Anterior cingulate cortex (tissue), 58 donors: ENCODE measurements around the gene PEX7.
"Not testable (repeated sequence)": the region's sequence is repeated elsewhere in the genome, so short reads cannot be mapped to it uniquely, and the experiment has no call there.

Experiments used
- DNase-seq, 58 donors: peaks; one replicate each; lab custom pipeline; 2025; lab: John Stamatoyannopoulos, UW

Gene PEX7

DNA sequence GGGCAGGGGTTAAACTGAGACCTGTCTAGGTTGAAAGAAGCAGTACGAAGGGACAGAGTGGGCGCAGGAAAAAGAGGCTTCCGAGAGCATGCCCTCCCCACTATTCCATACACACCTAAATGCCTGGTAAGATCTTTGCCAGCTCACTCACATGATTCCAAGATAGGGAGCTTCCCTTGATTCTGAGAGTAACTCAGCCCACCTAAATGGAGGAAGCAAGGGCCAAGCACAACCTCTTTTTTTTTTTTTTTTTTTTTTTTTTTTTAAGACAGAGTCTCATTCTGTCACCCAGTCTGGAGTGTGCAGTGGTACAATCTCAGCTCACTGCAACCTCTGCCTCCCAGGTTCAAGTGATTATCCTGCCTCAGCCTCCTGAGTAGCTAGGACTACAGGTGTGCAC is 33.0 kb upstream of the PEX7 start:
- not testable (repeated sequence) for DNase-seq

DNA sequence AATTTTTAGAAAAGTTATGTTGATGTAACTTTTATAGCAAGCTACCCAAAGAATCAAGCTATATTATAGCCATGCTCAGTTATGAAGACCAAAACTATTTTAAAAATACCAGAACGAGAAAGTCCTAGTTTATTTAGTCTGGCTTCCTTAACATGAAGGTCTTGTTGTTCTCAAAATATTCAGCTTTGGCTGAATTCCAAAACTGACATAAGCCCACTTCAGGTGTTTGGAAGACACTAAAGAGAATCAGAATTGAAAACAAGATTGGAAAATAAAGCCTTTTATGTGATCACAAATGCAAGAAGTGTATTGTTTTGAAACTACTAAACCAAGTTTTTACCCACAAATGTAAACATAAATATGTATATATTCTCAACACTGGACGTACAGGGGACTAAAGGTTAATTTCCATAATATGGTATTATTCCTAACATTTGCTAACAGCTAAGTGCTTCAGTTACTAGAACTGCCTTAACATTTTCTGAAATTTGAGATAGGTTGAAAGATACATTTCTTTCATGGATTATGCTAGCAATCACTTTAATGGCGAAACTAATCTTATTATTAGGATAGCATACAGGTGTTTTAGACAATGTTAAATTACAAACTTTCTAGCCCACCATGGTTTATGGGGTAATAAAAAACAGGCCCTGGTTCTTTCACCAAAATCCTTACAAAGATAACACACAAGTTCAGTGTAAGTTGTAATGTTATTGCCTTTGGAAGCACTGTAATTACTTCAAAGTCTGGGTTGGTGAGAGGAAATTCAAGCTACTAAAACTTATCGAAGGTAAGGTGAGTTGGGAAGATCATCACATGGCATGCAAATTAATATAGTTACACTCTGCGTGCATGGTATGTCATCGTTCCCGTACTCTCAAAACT is 31.7 kb upstream of the PEX7 start:
- DNase-seq: no peak

DNA sequence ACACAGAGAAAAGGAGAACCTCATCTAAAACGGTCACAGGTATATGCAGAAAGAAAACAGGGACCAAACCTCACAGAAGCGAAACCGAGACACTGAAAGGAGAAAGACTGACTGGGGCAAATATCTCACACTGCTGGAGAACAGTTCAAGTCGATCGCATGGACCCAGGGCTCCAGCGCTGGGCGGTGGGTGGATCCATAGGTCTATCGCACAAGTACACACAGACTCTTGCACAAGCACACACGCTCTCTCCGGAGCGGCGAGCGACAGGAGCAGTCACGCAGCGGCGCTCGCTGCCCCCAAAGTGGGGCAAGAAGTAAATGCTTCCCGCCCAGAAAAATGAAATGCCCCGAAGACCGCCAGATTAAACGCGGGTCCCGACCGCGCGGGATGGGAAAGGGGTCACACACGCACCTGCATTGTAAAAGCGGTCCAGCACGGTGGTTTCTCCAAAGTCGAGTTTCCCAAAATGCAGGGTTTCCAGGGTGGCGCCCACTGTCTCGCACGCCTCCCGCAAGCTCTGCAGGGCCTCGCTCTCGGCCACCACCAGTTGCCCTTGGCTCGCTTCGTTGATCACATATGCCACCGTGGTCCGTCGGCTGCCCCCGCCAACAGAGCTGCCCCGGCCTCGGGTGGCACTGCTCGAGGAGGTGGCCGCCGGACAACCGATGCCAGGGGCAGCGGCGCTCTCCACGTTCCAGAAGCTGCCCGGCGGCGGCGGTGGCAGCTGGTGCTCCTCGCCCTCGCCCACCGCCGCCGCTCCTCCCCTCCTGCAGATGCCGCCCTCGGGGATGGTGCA is 30.9 kb upstream of the PEX7 start:
- peak in 44 of 58 donors; percentile 7 to 74 (median 34) for DNase-seq

DNA sequence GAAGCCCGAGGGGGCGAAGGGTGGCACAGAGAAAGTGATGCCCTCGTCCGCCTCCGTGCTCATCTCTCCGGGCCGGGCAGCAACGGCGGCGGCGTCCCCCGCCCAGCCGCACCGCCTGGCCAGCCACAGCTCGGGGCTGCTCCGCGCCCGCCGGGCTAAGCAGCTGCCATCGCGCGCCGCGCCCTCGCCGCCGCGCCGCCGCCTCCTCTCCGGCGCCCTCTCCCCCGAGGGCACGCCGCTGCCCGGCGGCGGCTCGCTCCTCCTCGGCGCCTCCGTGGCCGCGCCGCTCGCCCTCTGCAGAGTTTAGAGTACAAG is 30.3 kb upstream of the PEX7 start:
- DNase-seq: peak in 3 of 58 donors; percentile 38 to 76 (median 49)

DNA sequence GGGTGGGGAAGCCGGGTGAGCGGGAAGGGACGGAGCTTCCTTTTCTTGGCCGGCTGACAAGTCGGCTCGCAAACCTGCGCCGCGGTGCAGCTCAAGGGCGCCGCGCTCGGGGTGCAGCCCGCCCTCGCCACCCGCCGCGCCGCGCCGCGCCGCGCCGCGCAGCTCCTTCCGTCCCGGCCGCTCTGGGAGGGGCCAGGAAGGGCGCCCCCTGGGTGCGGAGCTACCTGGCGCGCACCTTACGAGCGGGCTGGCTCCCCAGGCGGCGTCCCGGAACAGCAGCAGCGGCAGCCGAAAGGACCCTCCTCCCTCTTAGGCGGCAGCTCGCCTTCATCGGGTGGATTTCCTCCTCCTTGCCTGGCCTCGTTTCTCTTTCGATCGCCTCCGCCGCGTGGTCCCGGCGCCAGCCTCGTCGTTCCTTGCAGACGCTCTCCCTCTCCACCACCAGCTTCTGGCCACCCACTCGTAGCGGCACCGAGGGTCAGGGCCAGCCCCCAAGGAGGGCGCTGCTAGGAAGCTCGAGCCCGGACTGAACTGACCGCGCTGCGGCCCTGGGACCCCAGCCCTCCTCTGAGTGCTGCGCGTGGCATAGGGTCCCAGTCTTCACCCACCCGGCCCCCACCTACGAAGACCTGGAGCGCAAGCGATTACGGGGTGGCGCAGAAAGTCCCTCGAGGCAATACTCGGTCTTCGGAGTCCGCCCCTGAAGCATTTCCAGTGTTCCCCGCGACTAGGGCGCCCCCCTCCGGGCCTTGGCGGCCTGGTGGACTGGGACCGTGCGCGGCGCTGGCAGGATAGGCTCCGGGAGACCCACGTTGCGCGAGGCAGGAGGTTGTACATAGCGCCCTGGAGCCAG is 29.8 kb upstream of the PEX7 start, which contains the start of gene MAP3K5:
Gene MAP3K5 (minus strand): TSS at position 68 of the 853 bp plus-strand sequence. CDS start 320 bp downstream, outside the sequence.
- peak; percentile 43 to 91 (median 78) for DNase-seq

DNA sequence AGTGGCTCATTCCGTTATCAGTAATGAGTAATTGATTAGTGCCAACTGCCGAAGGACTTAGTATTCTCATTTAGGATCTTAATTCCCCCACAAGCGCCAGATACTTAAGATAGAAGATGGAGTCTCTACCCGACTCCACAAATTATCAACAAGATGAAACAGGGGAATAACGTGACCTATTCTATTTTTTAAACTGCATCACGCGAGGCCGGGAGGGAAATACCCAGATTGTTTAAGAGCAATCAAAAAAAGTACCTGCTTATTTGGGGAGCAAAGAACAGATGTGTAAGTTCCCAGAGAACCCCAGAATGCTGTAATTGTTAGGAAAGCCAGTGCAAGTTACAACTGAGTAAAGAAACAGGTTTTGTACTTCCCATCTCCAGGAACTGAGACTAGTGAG is 29.0 kb upstream of the PEX7 start:
- no peak for DNase-seq

DNA sequence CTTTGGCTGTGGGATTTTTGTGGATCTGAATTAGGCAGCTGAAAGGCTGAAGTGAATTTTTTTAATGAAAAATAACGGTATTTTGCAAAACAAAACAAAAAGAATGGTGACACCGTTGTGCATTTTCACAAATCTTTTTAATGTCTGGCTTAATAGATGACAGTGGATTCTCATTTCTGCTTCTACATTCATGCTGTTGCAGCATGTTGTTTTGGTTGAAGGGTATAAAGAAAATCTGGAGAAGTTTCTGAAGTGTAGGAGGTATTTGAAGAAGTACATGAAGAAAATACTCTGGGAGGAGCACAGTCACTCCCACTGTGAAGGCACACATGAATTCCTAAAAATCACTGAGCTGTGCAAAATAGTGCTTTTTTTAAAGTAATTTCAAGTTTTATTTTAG is 27.0 kb upstream of the PEX7 start:
- DNase-seq: no peak

DNA sequence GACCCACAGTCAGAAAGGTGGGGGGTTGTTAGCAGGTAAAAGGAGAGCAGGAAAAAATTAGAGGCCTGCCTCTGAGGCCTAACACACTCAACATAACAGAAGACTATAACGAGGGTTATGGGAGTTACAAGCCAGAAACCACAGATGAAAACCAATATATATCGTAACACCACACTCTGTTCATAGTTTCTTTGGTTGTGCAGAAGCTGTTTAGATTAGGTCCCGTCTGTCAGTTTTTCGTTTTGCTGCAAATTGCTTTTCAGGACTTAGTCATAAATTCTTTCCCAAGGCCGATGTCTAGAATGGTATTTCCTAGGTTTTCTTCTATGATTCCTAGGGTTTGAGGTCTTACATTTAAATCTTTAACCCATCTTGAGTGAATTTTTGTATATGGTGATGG is 26.4 kb upstream of the PEX7 start:
- DNase-seq: no peak

DNA sequence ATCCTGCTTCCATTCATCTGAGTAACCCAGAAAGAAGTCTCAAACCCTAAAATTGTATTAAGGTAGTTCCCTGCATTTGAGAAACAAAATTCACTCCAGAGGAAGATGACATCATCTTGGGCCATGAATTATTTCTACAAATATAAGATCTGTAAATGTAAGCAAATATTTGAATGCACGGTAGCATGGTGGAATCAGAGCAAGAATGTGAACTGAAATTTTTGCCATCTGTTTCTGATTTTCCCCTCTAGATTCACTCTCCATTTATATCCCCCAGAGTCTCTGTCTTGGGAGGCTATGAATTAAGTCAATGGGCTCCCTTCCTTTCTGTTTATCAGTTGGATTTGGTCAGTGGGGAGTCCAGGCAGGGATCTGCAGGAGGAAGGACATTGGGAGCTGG is 24.3 kb upstream of the PEX7 start:
- no peak for DNase-seq

DNA sequence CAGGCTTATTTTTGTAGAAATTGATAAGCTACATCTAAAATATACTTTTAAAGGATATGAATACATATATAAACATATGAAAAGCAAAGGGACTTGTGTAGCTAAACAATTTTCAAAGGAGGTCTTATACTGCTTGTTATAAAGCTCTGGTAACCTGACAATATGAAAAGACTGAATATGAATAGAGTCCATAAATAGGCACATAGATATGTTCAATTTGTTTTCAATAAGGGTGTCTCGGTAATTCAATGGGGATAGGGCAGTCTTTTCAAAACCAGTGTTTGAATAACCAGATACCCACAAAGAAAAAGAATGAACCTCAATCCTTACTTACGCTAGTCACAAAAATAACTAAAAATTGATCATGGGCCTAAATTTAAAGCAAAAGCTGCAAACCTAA is 20.8 kb upstream of the PEX7 start:
- DNase-seq: no peak

DNA sequence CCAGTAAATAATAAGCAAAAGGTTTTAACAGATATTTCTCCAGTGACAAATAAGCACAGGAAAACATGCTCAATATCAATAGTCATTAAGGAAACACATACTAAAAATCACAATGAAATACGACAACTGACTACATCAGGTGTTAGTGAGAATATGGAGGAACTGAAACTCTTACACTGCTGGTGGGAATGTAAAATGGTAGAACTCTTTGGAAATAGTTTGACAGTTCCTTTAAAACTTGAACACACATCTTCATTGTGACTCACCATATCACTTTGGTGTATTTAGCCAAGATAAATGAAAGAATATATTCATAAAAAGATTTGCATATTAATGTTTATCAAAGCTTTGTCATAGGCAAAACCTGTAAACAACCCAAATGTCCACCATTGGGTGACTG is 18.8 kb upstream of the PEX7 start:
- DNase-seq: no peak

DNA sequence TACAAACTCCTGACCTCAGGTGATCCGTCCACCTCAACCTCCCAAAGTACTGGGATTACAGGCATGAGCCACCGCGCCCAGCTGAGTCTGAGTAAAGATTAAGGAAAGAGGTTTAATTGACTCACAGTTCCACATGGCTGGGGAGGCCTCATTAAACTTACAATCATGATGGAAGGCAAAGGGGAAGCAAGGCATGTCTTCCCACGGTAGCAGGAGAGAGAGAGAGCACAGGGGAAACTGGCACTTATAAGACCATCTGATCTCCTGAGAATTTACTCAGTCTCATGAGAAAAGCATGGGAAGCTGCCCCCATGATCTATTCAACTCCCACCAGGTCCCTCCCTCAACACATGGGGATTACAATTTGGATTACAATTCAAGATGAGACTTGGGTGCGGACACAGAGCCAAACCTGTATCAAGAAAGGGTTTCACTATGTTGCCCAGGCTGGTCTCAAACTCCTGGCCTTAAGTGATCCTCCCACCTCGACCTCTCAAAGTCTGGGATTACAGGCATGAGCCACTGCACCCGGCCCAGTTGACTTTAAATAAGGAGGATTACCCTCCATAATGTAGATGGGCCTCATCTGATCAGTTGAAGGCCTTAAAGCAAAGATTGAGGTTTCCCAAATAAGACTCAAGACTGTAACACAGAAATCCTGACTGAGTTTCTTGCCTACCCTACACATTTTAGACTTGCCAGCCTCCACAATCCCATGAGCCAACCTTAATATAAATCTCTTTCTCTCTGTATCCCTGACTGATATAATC is 13.1 kb upstream of the PEX7 start:
- no peak for DNase-seq

DNA sequence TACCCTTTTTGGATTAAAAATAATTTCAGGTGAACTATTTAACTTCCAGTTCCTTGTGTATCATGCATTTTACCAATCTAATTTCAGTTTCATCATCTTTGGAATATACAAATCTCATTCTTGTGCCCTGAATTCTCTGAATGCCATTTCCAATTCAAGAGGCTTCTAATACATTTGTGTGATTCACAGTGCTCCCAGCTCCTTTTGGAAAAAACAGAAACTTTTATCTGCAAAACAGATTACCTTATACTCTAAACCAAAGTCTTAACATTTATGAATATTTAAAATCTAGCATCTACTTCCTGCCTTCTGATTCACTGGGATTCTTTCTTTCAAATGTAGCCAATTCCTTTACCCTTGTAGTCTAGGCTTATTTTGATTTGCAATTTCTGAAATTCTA is 11.1 kb upstream of the PEX7 start:
- DNase-seq: no peak

DNA sequence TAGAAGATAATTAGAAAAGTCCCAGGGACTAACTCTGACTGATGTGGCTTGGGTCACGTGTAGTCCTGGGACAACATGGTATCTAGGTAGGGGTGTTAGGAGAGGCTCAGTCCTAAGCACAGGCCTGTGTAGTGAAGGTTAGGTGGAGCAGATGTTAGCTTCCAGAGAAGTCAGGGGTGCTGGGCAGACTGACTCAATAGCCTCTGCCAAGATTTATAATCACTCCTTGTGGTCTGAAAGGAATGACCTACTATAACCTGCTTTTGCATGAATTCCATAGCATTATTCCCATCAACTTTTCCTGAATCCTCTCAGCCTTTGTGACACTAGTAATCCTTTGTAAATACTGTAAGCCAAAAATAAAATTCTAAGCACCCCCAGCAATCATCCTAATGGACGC is 10.2 kb upstream of the PEX7 start:
- no peak for DNase-seq

DNA sequence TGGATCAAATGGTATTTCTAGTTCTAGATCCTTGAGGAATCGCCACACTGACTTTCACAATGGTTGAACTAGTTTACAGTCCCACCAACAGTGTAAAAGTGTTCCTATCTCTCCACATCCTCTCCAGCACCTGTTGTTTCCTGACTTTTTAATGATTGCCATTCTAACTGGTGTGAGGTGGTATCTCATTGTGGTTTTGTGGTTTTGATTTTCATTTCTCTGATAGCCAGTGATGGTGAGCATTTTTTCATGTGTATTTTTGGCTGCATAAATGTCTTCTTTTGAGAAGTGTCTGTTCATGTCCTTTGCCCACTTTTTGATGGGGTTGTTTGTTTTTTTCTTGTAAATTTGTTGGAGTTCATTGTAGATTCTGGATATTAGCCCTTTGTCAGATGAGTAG is 6.8 kb upstream of the PEX7 start:
- DNase-seq: not testable (repeated sequence)

DNA sequence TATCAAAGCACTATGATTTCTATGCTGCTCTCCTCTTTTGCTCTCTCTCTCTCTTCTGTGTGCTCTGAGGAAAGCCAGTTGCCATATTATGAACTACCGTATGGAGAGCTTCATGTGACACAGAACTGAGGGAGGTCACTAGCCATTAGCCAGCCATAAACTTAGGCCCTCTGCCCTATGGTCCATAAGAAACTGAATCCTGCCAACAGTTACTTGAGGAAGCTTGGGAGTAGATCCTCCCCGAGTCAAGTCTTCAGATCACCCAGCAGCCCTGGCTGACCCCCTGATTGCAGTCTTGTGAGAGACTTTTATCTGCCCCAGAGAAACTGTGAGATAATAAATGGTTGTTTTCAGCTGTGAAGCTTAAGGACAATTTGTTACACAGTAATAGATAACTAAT is 5.7 kb upstream of the PEX7 start:
- no peak for DNase-seq

DNA sequence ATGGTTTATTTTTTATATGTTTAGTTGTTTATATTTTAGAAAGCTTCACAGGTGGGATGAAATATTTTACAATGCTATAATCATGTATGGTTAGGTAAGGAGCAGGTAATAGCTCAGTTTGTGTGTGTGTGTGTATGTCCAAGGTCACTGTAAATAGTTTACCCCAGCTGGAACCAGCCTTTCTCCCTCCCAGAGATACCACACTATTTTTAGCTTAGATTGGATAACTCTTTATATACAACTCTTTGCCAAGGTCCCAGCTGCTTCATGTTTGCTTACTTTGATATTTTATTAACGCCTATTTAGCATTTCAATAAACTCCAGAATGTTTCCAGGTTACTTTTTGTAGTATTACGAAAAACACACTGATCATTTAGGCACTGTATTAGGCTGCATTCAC is 1.8 kb upstream of the PEX7 start:
- DNase-seq: no peak

DNA sequence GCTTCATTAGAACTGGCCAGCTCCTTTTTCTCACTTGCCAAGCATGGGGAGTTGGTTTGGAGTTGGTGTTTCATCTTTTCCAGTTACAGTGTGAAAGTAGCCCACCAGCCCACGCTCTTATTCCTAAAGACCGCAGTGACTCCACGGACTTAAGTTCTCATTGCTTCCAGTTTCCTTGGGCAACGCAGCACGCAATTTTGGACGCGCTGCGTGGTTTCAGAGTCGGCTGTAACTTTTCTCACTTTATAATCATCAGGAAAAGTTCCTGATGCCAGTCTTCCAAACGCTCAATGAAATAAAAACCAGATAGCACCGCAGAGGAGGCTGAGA is 381 bp upstream of the PEX7 start:
- peak in 15 of 58 donors; percentile 30 to 59 (median 43) for DNase-seq

DNA sequence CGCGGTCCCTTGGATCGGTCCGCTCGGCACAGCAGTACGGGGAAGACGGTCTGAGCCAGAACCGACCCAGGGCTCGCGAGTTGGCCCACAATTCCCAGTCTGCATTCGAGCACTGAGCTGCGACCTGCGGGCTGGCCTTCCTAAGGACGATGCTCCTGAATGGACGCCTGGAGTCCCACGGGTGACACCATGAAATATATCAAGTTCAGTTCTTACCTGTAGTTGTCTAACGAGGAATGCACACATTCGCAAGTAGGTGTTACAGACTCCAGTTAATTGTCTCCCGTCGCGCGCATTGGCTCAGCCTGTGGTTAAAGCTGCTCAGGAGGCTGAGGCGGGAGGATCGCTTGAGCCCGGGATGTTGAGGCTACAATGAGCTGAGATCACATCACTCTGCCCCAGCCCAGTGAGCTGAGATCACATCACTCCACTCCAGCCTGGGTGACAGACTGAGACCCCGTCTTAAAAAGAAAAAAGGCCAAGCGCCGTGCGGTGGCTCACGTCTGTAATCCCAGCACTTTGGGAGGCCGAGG is 802 bp downstream of the PEX7 start:
- peak in 4 of 58 donors; percentile 34 to 59 (median 43) for DNase-seq

DNA sequence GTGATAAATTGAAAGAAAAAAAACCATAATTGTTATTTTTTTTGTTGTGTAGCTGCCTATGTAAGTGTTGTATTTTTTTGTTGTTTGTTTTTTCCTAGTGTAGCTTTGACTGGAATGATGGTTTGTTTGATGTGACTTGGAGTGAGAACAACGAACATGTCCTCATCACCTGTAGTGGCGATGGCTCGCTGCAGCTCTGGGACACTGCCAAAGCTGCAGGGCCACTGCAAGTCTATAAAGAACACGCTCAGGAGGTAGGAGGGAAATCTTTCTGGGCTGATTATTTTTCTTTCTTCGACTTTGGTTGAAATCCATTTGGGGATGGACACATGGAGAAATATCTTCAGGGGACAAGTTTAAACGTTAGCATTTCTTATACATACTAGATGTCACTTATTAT is 3.8 kb downstream of the PEX7 start:
- DNase-seq: no peak
